Peyer's patch (tissue), 4 donors: ENCODE results near the gene GALNT12.

Experiments used
- CTCF ChIP-seq, 6 experiments: fragments of 450-650 bp in 4 of 6; fragments of 200-600 bp in 2 of 6; sonication (generic) in 1 of 6; IDR thresholded peaks; one replicate each; pipeline ENCODE4 v1.5.1; 2017 to 2019; ENCODE audit warnings: antibody characterized with exemption in 6 of 6, mild to moderate bottlenecking in 3 of 6, moderate library complexity in 1 of 6
- POLR2A ChIP-seq, 2 donors: fragments of 450-650 bp; IDR thresholded peaks; one replicate each; pipeline ENCODE4 v1.5.1; 2017; ENCODE audit warnings: antibody characterized with exemption in 2 of 2, mild to moderate bottlenecking in 2 of 2, moderate library complexity in 2 of 2

GRCh38 chr9:98768344-98768743, 39.1 kb upstream of the GALNT12 start:
- no peak for TF ChIP-seq CTCF (IDR thresholded peaks at IDR 0.05)
- TF ChIP-seq POLR2A (IDR thresholded peaks at IDR 0.05) = no peak
